D721Med (cell line): ENCODE results near the gene VIPR2.

ENCODE experiments used
- DNase-seq: peaks from one replicate; pipeline ENCODE4 v3.0.0; 2011; ENCODE audit warnings: low spot score; ENCODE audit not compliant: insufficient read length
- FAIRE-seq: peaks from 2 replicates; lab custom pipeline; 2011; peaks lifted over from hg19 to GRCh38; lab: Jason Lieb, UNC
- CTCF ChIP-seq: IDR thresholded peaks from 2 replicates; pipeline ENCODE4 v1.5.1; 2012; ENCODE audit warnings: mild to moderate bottlenecking, control low read depth; ENCODE audit not compliant: insufficient read depth; ENCODE audit errors: missing control alignments

VIPR2 gene

GRCh38 chr7:158994687-158995086 lies 150.0 kb downstream of the VIPR2 start:
- DNase-seq = no peak
- no peak for TF ChIP-seq CTCF
- no peak for FAIRE-seq

DNA sequence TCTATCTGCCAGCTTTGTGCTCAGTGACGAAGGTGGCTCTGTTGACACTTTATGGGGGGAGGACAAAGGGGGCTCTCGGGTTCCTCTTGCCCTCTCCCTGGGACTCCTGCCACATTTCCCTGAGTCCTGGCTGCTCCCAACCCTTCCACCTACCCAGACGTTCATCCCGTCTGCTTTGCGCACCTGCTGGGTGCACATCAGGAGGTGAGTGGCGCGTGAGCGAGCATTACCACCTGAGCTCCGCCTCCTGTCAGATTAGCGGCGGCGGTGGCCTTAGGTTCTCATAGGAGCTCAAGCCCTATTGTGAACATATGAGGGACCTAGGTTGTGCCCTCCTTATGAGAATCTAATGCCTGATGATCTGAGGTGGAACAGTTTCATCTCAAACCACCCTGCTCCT lies 151.1 kb downstream of the VIPR2 start:
- no peak for TF ChIP-seq CTCF
- no peak for FAIRE-seq

DNA sequence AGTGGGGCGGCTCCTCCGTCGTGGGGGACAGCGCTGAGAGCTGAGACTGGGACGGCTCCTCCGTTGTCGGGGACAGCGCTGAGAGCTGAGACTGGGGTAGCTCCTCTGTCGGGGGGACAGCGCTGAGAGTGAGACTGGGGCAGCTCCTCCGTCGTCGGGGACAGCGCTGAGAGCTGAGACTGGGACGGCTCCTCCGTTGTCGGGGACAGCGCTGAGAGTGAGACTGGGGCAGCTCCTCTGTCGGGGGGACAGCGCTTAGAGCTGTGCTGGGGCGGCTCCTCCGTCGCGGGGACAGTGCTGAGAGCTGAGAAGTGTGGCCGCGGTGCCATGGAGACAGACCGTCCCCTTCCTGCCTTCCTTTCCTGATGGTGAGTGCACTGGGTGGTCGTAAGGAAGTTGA lies 151.9 kb downstream of the VIPR2 start:
- DNase-seq = no peak
- no peak for FAIRE-seq
- TF ChIP-seq CTCF = no peak

More for the DNA sequence above, 151.1 kb downstream of the VIPR2 start:
- DNase-seq = no peak

- DNase-seq = no peak
- no peak for TF ChIP-seq CTCF
- FAIRE-seq = no peak
Observed at GRCh38 chr7:158991824-158992621, 152.6 kb downstream of the VIPR2 start.

DNA sequence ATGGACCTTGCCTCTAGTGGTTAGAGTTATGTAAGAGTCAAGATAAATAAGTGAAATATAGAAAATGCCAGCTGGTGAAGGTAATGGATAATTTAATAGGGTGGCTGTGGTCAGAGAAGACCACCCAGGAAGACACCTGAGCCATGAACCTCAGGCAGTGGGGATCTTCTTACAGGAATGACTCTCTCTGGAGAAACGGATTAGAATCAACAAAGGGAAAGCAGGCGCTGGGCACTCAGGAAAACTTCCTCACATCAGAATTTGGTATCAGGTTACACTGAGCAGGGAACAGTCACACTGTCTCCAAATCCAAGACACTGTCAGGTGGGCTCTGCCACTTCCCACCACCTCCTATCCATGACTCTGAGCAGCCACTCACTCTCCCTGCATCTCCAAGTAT lies 155.7 kb downstream of the VIPR2 start:
- no peak for FAIRE-seq
- no peak for TF ChIP-seq CTCF
- no peak for DNase-seq

DNA sequence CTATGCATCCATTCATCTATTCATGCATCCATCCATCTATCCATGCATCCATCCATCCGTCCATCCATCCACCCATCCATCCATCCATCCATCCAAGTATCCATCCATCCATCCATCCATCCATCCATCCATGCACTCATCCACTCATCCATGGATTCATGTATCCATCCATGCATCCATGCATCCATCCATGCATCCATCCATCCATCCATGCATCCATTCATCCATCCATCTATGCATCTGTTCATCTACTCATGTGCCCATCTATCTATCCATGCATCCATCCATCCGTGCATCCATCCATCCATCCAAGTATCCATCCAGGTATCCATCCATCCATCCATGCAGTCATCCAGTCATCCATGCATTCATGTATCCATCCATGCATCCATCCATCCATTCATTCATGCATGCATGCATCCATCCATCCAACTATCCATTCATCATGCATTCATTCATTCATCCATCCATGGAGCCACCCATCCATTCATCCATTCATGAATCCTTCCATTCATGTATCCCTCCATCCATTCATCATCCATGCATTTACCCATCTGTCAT lies 156.3 kb downstream of the VIPR2 start:
- FAIRE-seq = no peak
- no peak for TF ChIP-seq CTCF

GRCh38 chr7:158987691-158988090 lies 157.0 kb downstream of the VIPR2 start:
- TF ChIP-seq CTCF = no peak
- no peak for DNase-seq
- no peak for FAIRE-seq

More for the DNA sequence above, 156.3 kb downstream of the VIPR2 start:
- DNase-seq = no peak
